GM18498 (cell line): Measurements from ENCODE around the gene GTF3C2.
"Not testable (repeated sequence)": the region's sequence is repeated elsewhere in the genome, so short reads cannot be mapped to it uniquely, and the experiment has no call there.

ENCODE experiments used
- ATAC-seq: cut with Tn5 transposase; IDR thresholded peaks from one replicate; pipeline ENCODE4 v1.9.1; 2021; ENCODE audit warnings: mild to moderate bottlenecking, moderate library complexity; ENCODE audit not compliant: unreplicated experiment

Gene GTF3C2

DNA sequence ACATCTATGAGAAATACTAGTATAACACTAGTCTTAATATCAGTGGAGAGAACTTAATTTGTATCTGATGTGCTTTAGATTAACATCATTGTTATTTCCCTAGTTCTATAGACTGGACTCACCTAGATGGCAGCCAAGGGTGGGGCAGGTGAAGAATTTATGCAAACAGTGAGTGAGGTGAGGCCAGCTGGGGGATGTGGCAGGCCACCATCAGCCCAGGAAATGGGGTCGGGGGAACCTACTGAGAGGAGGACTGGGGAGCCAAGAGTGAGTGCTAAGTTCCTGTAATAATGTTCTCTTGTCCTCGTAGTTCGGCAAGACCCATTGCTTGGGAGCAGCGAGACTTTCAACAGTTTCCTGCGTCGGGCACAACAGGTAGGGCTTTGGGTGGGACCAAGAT is 16.4 kb upstream of the GTF3C2 start:
- no peak for ATAC-seq

DNA sequence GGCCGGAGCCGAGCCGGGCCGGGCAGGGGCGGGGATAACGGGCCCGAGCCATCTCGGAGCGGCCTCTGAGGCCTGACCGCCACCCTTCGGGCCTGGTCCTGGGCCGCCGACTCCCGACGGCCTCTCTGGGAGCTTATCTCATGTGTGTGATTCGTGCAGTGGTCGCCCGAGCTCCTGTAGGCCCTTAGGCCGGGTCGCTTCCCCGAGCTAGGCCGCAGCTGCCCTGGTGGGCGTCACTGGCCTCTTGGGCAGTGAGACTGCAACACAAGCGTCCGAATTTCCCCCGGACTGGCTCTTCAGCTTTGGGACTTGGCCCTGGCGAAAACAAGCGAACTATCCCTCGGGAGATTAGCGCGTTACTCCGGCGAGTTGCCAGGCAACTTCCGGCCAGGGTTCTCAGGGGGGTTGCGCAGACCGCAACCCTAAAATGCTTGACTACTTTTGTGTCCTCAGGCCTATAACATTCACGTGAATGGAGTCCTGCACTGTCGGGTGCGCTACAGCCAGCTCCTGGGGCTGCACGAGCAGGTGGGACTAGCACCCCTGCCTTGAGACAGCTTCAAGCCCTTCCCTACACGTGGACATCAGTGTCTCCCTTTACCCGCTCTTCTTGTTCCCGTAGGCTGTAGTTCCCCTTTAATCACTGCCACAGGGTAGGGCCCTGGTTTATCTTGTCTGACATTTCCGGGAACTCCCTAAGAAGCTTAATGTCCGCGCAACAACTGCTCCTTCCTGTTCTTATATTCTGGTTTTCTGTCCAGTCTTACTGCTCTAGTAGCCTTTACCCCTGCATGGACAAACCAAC is 14.5 kb upstream of the GTF3C2 start:
- peak; percentile 31 for ATAC-seq

DNA sequence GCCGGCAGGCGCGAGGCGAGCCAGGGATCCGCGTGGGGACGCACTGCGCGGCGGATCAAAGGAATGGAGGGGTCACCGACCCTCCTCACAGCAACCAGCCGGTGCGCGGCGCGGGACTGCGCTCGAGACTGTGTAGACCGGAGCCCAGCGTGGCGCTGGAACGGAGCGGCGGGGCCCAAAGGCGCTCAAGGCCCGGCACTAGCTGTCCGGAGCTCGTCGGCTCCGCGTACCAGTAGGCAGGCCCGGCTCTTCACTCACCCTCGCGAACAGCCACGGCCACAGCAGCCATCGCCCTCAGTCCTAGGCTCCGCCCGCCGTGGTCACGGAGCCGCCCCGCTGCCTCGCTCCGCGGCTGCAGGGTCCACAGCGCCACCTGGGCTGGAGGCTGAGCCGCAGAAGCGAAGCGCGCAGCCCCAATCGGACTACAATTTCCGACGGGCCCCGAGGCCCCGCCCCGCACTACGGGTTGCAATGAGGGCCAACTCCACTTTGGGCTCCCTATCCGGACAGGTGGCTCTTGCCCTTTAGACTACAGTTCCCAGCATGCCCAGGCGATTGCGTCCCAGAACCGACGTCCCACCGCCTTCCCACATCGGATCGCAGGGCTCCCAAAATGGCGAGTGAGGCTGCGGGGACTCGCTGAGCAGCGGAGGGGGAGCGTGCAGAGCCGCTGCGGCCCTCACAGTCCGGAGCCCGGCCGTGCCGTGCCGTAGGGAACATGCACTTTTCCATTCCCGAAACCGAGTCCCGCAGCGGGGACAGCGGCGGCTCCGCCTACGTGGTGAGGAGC is 13.7 kb upstream of the GTF3C2 start, which contains the start of the genes EIF2B4 and SNX17:
Gene EIF2B4, minus strand, starts transcription at position 313 of the 790 bp plus-strand sequence. Its CDS starts 24 bp downstream, at position 289.
Gene SNX17, plus strand, starts transcription at position 591 of the 790 bp plus-strand sequence. Its CDS starts 128 bp downstream, at position 719.
- ATAC-seq, result peak; percentile 94

DNA sequence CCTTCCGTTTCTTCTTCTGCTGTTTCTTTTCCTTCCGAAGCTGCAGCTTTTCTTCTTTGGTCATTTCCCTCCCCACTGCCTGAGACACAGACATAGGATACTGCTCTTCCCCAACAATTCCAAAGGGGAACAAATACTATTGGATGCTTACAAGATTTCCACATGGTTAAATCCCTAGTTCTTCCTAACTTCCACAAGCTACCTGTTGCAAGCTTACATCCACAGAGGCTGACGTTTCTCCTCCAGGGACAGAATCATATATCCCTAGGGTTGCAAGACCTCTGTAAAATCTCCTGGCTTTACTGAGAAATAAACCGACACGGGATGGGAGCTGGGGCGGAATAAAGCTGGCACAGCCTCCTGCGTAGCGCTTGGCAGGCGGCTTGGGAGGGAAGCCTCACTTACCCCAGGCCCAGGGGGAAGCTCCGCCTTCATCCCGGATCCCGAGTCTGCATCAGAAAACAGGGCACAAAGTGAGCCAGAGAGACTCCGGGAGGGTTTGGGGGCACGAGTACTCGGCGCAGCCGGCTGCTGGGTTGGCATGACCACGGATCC is 13.0 kb upstream of the GTF3C2 start:
- ATAC-seq, result peak; percentile 14

DNA sequence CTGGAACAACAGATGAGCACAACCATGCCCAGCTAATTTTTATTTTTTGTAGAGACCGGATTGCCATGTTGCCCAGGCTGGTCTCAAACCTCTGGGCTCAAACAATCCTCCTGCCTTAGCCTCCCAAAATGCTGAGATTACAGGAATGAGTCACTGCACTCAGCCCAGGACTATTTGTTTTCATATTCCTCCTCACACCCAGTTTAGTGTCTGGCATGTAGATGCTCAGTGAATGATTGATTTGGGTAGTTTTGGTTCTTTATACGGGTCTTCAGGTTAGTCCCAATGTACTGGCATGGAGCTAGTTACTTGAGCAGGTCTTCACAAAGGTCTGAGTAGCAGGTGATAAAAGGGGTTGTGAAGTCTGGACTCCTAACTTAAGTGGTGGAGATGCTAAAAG is 7.4 kb upstream of the GTF3C2 start:
- ATAC-seq, result no peak

DNA sequence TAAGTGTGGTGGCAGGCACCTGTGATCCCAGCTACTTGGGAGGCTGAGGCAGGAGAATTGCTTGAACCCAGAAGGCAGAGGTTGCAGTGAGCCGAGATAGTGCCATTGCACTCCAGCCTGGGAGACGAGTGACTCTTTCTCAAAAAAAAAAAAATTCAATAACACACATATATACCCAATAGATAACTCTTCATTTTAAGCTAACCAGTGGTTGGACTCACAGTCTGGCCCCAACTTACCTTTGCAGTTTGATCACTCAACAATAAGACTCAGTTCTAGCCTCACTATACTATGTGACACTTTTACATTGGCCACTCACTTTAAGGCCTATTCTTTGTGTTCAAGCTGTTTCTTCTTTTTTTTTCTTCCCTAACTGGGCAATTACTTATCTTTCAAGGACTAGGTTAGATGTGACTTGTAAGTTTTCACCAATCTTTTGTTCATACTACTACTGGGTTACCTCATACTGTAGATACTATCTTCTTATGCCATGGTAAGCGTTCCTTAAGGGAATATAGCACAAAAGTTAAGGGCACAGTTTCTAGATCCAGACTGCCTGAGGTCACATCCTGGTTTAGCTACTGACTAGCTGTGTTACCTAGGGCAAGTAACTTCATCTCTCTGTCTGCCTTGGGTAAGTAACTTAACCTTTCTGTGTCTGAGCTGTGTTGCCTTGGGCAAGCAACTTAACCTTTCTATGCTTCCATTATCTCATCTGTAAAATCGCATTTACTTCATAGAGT is 6.3 kb upstream of the GTF3C2 start:
- ATAC-seq, result no peak

DNA sequence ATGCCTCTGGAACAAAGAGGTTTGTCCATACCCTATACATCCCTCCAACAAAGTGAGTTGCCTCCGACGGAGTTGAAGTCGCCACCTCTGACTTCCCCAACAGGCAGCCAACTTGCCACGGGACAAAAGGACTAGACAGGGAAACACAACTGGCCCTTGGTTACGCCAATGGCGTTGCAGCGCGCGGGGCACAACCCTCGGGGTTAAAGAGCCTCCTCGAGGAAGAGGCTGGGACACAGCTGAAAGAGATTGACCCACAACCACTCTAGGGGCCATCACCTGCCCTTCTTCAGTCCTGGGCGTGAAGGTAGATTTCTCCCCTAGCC is 545 bp downstream of the GTF3C2 start:
- peak; percentile 40 for ATAC-seq

DNA sequence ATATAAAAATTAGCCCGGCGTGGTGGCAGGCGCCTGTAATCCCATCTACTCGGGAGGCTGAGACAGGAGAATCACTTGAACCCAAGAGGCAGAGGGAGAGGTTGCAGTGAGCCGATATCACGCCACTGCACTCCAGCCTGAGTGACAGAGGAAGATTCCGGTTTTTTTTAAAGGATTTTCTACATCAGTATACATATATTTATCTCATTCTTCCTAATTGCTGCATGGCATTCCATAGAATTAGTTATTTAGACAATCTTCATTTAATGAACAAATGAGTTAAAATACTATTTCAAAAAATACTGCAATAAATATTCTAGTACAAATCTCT is 2.0 kb downstream of the GTF3C2 start:
- ATAC-seq, result no peak

DNA sequence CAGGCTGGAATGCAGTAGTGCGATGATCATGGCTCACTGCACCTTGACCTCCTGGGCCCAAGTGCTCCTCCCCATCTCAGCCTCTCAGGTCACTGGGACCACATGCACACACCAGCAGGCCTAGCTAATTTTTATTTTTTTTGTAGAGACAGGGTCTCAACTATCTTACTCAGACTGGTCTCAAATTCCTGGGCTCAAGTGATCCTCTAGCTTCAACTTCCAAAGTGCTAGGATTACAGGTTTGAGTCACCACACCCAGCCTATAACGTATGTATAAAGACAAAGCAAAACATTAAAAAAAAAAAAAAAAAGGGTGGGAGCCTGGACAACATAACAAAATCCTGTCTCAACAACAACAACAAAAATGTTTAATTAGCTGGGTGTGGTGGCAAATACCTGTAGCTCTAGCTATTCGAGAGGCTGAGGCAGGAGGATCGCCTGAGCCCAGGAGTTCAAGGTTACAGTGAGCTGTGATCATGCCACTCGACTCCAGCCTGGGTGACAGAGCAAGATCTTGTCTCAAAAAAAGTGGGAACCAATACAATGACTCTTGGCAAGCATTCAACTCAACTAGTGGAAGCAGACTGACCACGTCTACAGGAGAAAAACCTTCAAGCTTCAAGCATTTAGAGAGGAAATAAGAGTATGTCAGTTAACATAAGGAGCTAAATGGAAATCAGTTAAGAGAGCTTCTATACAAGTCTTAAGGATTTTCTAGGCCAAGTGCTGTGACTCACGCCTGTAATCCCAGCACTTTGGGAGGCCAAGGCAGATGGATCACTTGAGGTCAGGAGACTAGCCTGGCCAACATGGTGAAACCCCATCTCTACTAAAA is 2.6 kb downstream of the GTF3C2 start:
- no peak for ATAC-seq

DNA sequence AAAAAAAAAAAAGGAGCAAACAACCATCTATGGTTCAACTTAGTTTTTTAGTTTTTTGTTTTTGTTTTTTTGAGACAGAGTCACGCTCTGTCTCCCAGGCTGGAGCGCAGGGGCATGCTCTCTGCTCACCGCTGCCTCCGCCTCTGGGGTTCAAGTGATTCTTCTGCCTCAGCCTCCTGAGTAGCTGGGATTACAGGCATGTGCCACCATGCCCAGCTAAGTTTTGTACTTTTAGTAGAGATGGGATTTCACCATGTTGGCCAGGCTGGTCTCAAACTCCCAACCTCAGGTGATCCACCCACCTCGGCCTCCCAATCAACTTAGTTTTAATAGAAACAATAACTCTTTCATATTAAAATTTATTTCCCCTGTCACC is 3.2 kb downstream of the GTF3C2 start:
- not testable (repeated sequence) for ATAC-seq

DNA sequence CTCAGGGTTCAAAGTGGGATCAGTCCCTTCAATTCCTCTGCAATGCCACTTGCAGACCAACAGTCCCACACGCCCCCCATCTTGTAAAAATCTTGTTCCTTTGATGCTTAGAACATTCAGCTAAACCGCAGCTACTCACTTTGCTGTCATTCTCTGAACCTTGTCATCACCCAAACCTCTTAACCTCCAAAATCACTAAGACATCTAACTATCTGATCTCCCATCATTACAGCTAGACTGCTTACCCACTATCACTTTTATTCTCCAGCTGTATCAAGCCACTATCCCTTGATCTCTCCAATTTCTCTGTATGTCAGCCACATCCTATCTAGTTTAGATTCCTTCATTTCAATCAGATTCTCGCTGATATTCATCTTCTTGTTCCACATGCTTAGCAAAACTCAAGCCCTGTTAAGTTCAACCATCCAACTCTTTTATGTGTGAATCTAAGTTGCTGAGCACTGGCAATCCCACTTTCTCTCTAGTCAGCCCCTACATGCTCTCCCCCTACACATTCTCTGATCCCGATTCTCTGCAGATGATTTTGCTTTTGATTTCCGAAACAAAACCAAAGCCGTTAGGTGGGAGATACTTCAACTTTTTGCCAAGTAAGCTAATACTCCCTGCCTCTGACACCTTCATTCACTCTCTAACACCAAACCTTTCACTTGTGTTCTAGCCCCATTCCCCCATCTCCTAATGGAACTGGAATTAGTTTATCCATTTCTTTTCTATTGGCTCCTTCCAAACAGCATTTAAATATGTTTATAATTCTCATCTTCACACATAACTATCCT is 4.6 kb downstream of the GTF3C2 start:
- ATAC-seq, result no peak

DNA sequence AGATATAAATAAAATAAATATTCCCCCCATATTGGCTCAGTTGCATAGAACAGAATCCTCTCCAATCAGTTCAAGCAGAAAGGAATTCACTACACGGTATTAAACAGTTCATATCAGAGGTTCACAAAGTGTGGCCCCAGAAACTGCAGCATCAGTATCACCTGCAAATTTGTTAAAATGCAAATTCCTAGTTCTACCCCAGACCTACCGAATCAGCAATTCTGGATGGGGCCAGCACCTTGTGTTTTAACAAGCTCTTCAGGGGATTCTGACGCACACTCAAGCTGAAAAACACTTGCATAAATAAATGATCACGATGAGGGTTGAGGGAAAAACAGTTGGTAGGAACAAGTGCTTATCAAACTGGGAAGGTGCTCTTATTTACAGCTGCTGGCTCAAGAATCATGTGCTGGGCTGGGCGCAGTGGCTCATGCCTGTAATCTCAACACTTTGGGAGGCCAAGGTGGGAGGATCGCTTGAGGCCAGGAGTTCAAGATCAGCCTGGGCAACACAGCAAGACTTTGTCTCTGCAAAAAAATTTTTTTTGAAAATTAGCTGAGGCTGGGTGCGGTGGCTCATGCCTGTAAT is 6.4 kb downstream of the GTF3C2 start:
- ATAC-seq, result no peak

DNA sequence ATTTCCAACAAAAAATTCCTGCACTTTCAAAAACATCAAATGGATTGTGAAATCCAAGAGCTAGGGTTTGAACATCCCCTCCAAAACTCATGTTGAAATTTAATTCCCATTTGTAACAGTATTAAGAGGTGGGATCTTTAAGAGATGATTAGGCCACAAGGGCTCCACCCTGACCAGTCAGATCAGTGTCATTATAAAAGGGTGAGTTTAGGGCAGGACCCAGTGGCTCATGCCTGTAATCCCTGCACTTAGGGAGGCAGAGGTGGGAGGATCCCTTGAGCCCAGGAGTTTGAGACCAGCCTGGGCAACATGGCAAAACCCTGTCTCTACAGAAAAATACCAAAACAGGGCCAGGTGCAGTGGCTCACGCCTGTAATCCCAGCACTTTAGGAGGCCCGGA is 8.9 kb downstream of the GTF3C2 start:
- no peak for ATAC-seq

DNA sequence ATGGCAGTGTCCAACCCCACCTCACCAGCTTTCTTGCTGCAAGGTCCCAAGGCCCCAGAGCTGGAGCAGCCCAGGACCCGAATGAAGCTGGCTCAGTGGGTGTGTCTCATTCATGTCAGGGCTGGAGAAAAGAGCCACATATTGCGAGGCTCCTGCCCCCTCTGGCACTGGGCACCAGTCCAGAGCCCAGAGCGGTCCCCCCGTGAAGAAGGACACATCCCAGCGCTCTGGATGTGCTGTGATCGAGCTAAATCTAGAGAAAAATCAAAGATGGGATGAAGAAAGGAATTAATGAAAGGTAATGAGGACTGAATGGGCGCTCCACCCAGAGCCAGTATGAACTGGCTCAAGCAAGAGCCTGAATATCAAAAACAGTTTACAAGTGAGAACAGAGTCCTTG is 20.4 kb downstream of the GTF3C2 start:
- no peak for ATAC-seq

DNA sequence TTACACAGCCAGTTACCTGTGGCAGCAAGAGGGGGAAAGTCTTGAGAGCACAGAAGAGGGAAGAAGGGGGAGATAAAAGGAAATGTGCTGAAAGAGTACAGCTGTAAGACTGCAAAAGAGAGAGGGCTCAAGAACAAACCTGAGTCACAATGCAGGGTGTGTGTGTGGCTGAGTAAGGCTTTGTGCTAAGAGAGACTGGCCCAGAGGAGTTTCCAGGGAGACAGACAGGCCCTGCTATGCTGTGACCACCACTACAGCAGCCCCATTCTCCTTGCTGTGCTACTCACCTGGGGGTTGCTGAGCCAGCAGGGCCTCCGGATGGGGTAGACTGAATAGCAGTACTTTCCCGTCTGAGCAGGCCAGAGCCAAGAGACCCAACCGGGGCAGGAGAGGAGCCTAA is 21.3 kb downstream of the GTF3C2 start:
- no peak for ATAC-seq

DNA sequence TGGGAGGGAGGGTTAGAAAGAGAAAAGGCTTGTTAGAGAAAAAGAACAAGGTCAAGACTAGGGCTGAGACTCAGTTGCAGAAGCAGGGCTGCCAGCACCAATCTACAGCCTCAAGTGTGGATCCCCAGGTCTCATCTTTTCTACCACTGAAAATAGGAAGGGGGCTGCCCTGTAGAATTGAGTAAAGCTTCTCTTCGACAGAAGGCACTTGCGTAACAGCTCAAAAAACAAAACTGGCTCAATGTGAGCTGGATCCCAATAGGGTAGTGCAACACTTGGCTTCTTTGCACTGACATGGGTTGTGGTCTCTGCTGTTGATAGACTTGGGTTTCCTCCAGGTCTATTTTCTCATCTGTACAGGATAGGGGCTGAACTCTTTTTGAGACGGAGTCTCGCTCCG is 31.8 kb downstream of the GTF3C2 start:
- no peak for ATAC-seq

DNA sequence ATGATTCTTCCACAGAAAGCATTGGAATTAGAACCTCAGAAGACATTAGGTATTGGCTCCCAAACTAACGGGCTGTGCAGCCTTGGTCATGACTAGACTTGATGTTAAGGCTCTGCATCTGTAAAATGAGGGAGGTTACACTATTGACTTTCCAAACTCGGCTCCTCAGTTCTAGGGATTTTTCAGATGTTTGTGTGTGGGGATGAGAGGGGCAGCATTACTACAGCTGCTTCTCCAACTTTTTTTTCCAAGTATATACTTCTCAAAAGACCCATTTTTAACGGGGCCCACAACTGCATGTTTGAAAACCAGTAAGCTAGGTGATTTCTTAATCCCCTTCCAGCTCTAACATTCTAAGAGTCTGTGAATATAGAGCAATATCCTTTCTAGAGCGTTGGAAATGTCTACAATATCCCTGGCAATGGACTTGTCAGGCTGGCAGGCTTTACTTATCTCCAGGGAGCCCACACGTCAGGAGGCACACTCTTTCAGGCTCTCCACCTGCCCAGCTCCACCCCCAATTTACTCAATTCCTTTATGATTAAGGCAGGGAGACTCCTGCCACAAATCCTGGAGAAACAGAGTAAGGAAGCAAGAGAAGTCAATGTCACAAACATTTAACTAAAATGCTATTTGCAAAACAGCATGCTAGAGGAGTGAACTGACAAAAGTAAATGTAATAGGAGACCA is 32.8 kb downstream of the GTF3C2 start:
- no peak for ATAC-seq

DNA sequence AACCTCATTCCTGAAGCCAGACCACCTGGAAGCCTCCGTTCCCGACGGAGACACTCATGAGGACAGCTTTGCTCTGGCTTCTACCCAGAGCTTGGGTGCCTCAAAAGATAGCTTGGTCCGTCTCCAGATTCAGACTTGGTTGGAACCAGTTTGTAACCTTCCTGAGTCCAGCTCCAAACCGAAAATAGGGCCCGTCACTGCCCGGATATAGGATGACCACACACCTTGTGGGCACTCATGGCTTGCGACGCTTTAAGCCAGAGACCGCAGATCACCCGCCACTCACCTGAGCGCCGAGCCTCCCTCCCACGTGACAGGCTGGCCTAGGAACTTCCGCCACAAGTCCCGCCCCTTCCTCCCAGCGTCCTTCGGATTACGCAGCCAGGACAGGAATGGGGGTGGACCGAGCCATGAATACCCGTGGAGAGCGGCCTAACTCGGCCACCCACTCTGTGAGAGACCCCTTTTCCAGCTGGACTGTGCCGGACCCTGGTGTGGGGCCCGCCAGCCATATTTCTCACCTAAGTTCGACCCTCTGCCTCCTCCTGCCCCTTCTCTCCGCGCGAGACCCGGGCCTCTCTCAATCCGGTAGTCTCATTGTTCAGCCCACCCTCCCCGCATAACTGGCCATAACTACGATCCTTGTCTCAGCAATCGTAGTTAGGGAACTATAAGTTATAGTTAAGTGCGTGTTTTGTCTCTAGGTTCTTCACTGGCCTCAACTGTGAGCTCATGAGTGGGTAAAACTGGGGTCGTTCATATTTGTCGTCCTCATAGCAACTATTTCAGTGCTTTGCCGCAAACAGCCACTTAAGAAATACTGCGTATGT is 33.6 kb downstream of the GTF3C2 start, which contains the start of gene MPV17:
Gene MPV17, minus strand, starts transcription at position 332 of the 830 bp plus-strand sequence. CDS start 580 bp downstream, outside the sequence.
- peak; percentile 90 for ATAC-seq
